ENCODE data around the gene TSPAN10. TPM values are rescaled to one million over a fixed set of nuclear protein-coding genes. Genes with fewer than 3 reads are reported as not detected.

Gene TSPAN10
- total RNA-seq, 1 donor from 2014 or later: 4.0 TPM

DNA sequence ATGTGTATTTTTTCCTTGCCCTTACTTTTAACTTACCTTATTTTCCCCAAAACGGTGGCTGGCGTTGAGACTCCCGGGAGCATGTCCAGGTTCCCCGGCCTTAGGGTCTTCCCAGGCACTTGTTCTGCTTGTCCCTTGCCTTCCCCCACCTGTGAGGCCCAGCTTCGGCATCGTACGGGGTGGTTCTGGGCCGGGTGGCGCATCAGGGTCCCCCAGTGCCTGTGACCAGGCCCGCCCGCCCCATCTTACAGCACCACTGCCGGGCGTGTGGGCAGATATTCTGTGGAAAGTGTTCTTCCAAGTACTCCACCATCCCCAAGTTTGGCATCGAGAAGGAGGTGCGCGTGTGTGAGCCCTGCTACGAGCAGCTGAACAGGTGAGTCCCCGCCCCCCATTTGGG is 54.2 kb downstream of the TSPAN10 start:
- Mint-ChIP-seq H3K36me3 (ENCODE audit: insufficient read depth) (peaks cover 15% of the 10 kb centered on the region), H3K4me1 (ENCODE audit: low read depth) (no peaks in the 10 kb centered on the region), H3K4me3 (ENCODE audit: low read depth) (no peak overlapping the region), H3K9me3 (ENCODE audit: low read depth) (no peaks in the 10 kb centered on the region), H3K27me3 (no peaks in the 10 kb centered on the region), H3K27ac (no peak overlapping the region)
- no peak for DNase-seq (ENCODE audit: low spot score, unreplicated experiment)
- TF ChIP-seq, protein P1, sequence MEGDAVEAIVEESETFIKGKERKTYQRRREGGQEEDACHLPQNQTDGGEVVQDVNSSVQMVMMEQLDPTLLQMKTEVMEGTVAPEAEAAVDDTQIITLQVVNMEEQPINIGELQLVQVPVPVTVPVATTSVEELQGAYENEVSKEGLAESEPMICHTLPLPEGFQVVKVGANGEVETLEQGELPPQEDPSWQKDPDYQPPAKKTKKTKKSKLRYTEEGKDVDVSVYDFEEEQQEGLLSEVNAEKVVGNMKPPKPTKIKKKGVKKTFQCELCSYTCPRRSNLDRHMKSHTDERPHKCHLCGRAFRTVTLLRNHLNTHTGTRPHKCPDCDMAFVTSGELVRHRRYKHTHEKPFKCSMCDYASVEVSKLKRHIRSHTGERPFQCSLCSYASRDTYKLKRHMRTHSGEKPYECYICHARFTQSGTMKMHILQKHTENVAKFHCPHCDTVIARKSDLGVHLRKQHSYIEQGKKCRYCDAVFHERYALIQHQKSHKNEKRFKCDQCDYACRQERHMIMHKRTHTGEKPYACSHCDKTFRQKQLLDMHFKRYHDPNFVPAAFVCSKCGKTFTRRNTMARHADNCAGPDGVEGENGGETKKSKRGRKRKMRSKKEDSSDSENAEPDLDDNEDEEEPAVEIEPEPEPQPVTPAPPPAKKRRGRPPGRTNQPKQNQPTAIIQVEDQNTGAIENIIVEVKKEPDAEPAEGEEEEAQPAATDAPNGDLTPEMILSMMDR (IDR thresholded peaks at IDR 0.05; ENCODE audit: unreplicated experiment): no peak

DNA sequence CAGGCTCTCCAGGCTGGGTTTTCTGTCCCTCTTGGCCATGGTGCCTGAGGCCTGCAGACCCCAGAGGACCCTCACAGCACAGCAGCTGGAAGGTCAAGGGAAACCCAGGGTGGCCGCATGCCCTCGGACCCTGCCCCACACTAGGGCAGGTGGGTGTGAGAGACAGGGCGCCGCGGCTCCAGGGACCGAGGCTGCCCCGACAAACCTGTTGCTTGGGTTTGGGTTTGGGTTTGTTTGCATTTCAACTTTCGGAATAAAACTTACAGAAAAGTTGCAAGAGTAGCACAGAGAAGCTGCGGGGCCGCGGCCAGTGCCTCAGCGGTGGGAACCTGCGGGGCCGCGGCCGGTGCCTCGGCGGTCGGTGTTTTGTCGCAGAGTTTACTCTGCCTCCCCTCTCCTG is 54.6 kb downstream of the TSPAN10 start:
- H3K4me3 Mint-ChIP-seq (ENCODE audit: low read depth): no peak overlapping the region
- peaks cover 13% of the 10 kb centered on the region for H3K36me3 Mint-ChIP-seq (ENCODE audit: insufficient read depth)
- H3K27ac Mint-ChIP-seq: no peak overlapping the region
- H3K9me3 Mint-ChIP-seq (ENCODE audit: low read depth): no peaks in the 10 kb centered on the region
- TF ChIP-seq, protein P1 (IDR thresholded peaks at IDR 0.05; ENCODE audit: unreplicated experiment): no peak
- H3K27me3 Mint-ChIP-seq: no peaks in the 10 kb centered on the region
- H3K4me1 Mint-ChIP-seq (ENCODE audit: low read depth): no peaks in the 10 kb centered on the region
- no peak for DNase-seq (ENCODE audit: low spot score, unreplicated experiment)

DNA sequence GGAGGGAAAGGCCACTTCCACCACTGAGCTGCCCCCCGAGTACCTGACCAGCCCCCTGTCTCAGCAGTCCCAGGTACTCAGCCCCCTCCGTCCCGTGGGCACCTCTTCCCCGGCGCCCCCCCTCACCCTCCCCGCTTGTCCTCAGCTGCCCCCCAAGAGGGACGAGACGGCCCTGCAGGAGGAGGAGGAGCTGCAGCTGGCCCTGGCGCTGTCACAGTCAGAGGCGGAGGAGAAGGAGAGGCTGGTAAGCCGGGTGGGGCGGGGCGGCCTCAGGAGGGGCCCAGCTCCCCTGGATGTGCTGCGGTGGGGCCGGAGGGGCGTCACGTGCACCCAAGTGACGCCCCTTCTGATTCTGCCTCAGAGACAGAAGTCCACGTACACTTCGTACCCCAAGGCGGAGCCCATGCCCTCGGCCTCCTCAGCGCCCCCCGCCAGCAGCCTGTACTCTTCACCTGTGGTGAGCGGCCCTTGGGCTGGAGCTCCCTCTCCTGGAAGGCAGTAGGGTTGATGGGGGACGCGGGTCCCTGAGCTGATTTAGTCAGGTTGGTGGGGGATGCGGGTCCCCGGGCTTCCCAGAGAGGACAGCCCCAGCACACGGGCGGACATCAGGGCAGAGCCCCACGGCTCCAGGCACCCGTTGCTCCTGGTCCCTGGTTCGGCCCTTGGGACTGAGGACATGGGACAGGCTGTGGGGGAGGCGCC is 56.7 kb downstream of the TSPAN10 start:
- Mint-ChIP-seq H3K27me3 (no peaks in the 10 kb centered on the region), H3K4me3 (ENCODE audit: low read depth) (no peak overlapping the region), H3K27ac (no peak overlapping the region), H3K36me3 (ENCODE audit: insufficient read depth) (peaks cover 18% of the 10 kb centered on the region), H3K9me3 (ENCODE audit: low read depth) (no peaks in the 10 kb centered on the region), H3K4me1 (ENCODE audit: low read depth) (no peaks in the 10 kb centered on the region)
- DNase-seq (ENCODE audit: low spot score, unreplicated experiment): no peak
- TF ChIP-seq, protein P1 (IDR thresholded peaks at IDR 0.05; ENCODE audit: unreplicated experiment): no peak

DNA sequence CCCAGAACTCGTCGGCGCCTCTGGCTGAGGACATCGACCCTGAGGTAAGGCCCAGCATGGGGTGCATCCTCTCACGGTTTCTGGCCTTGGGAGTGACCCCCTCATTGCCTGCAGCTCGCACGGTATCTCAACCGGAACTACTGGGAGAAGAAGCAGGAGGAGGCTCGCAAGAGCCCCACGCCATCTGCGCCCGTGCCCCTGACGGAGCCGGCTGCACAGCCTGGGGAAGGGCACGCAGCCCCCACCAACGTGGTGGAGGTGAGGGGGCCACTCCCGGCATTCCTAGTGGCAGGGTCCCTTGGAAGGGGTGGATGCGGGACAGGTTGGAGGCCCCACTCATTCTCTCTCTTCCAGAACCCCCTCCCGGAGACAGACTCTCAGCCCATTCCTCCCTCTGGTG is 57.8 kb downstream of the TSPAN10 start:
- Mint-ChIP-seq H3K4me1 (ENCODE audit: low read depth) (no peaks in the 10 kb centered on the region), H3K36me3 (ENCODE audit: insufficient read depth) (peaks cover 14% of the 10 kb centered on the region), H3K9me3 (ENCODE audit: low read depth) (no peaks in the 10 kb centered on the region), H3K27me3 (no peaks in the 10 kb centered on the region), H3K27ac (no peak overlapping the region), H3K4me3 (ENCODE audit: low read depth) (no peak overlapping the region)
- TF ChIP-seq, protein P1 (IDR thresholded peaks at IDR 0.05; ENCODE audit: unreplicated experiment): no peak
- DNase-seq (ENCODE audit: low spot score, unreplicated experiment): no peak

DNA sequence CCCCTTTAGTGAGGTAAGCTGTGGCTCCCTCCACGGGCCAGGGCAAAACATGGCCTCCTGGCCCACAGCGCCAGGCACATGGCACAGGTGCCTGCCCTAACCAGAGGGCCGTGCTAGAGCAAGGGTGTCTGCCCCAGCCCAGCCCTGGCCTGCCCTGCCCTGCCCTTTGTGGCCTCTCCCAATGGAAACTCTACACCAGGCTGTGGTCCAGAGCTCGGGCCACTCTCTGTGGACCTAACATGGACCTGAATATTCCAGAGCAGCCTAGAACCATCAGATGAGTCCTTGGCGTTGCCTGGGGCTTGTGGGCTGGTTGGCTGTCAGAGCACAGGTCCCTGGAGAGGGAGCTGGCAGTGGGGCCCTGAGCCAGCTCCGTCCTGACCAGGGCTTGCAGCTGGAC is 58.2 kb downstream of the TSPAN10 start:
- no peak for DNase-seq (ENCODE audit: low spot score, unreplicated experiment)
- H3K27ac Mint-ChIP-seq: no peak overlapping the region
- H3K36me3 Mint-ChIP-seq (ENCODE audit: insufficient read depth): peaks cover 14% of the 10 kb centered on the region
- no peaks in the 10 kb centered on the region for H3K9me3 Mint-ChIP-seq (ENCODE audit: low read depth)
- TF ChIP-seq, protein P1 (IDR thresholded peaks at IDR 0.05; ENCODE audit: unreplicated experiment): no peak
- no peak overlapping the region for H3K4me3 Mint-ChIP-seq (ENCODE audit: low read depth)
- H3K27me3 Mint-ChIP-seq: no peaks in the 10 kb centered on the region
- no peaks in the 10 kb centered on the region for H3K4me1 Mint-ChIP-seq (ENCODE audit: low read depth)
